ENCODE results near the gene FAM124A.

FAM124A gene

GRCh38 chr13:51193387-51193786, 28.8 kb upstream of the FAM124A start:
- no CpG with 5 or more reads among the region's 2 CpGs for WGBS (ENCODE audit: extremely low coverage, insufficient coverage, low lambda C conversion rate)
- H3K79me1 ChIP-seq (ENCODE audit: low read length), result no peaks in the 10 kb centered on the region
- H3K23ac ChIP-seq (ENCODE audit: low read length), result no peak overlapping the region
- no peak overlapping the region for H3K27ac ChIP-seq (ENCODE audit: low read depth, low read length)
- no peak overlapping the region for H2BK5ac ChIP-seq (ENCODE audit: low read length)
- peaks cover 2% of the 10 kb centered on the region for H3K27me3 ChIP-seq (ENCODE audit: insufficient read depth, low read length, poor library complexity)
- no peak overlapping the region for H2BK15ac ChIP-seq (replicated peaks; ENCODE audit: low read depth)
- no peaks in the 10 kb centered on the region for H3K79me2 ChIP-seq (ENCODE audit: control insufficient read depth, insufficient read depth, low read length)
- no peak overlapping the region for H3K56ac ChIP-seq (ENCODE audit: low read length)
- H3K4ac ChIP-seq (ENCODE audit: low read depth, low read length), result no peak overlapping the region
- no peak overlapping the region for H4K5ac ChIP-seq (ENCODE audit: low read length)
- no peak overlapping the region for H2AK5ac ChIP-seq (ENCODE audit: low read length)
- H3K36me3 ChIP-seq (ENCODE audit: control insufficient read depth, insufficient read depth, low read length), result no peaks in the 10 kb centered on the region
- H2BK120ac ChIP-seq (ENCODE audit: low read depth, low read length), result no peak overlapping the region
- no peaks in the 10 kb centered on the region for H3K4me1 ChIP-seq (ENCODE audit: control insufficient read depth, low read depth, low read length)
- no peak overlapping the region for H3K4me2 ChIP-seq (ENCODE audit: low read length)
- H3K4me3 ChIP-seq (ENCODE audit: low read length), result no peak overlapping the region
- no peak overlapping the region for H3K9ac ChIP-seq (ENCODE audit: low read length)
- no peak overlapping the region for H3K18ac ChIP-seq (ENCODE audit: low read length)
- DNase-seq, result no peak
- H4K8ac ChIP-seq (ENCODE audit: low read depth, low read length), result no peak overlapping the region

GRCh38 chr13:51194942-51195341, 27.3 kb upstream of the FAM124A start:
- H3K9ac ChIP-seq (ENCODE audit: low read length), result no peak overlapping the region

GRCh38 chr13:51201886-51202285, 20.3 kb upstream of the FAM124A start:
- Histone ChIP-seq H3K79me2 (ENCODE audit: control insufficient read depth, insufficient read depth, low read length) (no peaks in the 10 kb centered on the region), H3K36me3 (ENCODE audit: control insufficient read depth, insufficient read depth, low read length) (no peaks in the 10 kb centered on the region), H4K5ac (ENCODE audit: low read length) (no peak overlapping the region), H4K8ac (ENCODE audit: low read depth, low read length) (no peak overlapping the region), H2BK120ac (ENCODE audit: low read depth, low read length) (no peak overlapping the region), H3K4ac (ENCODE audit: low read depth, low read length) (no peak overlapping the region), H3K56ac (ENCODE audit: low read length) (no peak overlapping the region), H3K4me1 (ENCODE audit: control insufficient read depth, low read depth, low read length) (no peaks in the 10 kb centered on the region), H3K4me3 (ENCODE audit: low read length) (no peak overlapping the region), H3K18ac (ENCODE audit: low read length) (no peak overlapping the region), H3K27me3 (ENCODE audit: insufficient read depth, low read length, poor library complexity) (peaks cover under 1% of the 10 kb centered on the region), H3K9ac (ENCODE audit: low read length) (no peak overlapping the region), H3K79me1 (ENCODE audit: low read length) (no peaks in the 10 kb centered on the region), H2BK5ac (ENCODE audit: low read length) (no peak overlapping the region), H3K27ac (ENCODE audit: low read depth, low read length) (no peak overlapping the region), H3K23ac (ENCODE audit: low read length) (no peak overlapping the region), H2BK15ac (replicated peaks; ENCODE audit: low read depth) (no peak overlapping the region), H2AK5ac (ENCODE audit: low read length) (no peak overlapping the region), H3K4me2 (ENCODE audit: low read length) (no peak overlapping the region)
- WGBS (ENCODE audit: extremely low coverage, insufficient coverage, low lambda C conversion rate), result no CpG with 5 or more reads among the region's 2 CpGs
- DNase-seq, result no peak

More at GRCh38 chr13:51194942-51195341, 27.3 kb upstream of the FAM124A start:
- Histone ChIP-seq H3K4ac (ENCODE audit: low read depth, low read length) (no peak overlapping the region), H3K79me1 (ENCODE audit: low read length) (no peaks in the 10 kb centered on the region), H3K56ac (ENCODE audit: low read length) (no peak overlapping the region), H3K4me2 (ENCODE audit: low read length) (no peak overlapping the region), H3K27ac (ENCODE audit: low read depth, low read length) (no peak overlapping the region), H2BK120ac (ENCODE audit: low read depth, low read length) (no peak overlapping the region), H3K4me1 (ENCODE audit: control insufficient read depth, low read depth, low read length) (no peaks in the 10 kb centered on the region), H3K23ac (ENCODE audit: low read length) (no peak overlapping the region), H4K5ac (ENCODE audit: low read length) (no peak overlapping the region), H3K27me3 (ENCODE audit: insufficient read depth, low read length, poor library complexity) (peaks cover 2% of the 10 kb centered on the region), H3K36me3 (ENCODE audit: control insufficient read depth, insufficient read depth, low read length) (no peaks in the 10 kb centered on the region), H2BK15ac (replicated peaks; ENCODE audit: low read depth) (no peak overlapping the region), H2BK5ac (ENCODE audit: low read length) (no peak overlapping the region), H2AK5ac (ENCODE audit: low read length) (no peak overlapping the region), H3K4me3 (ENCODE audit: low read length) (no peak overlapping the region), H4K8ac (ENCODE audit: low read depth, low read length) (no peak overlapping the region), H3K79me2 (ENCODE audit: control insufficient read depth, insufficient read depth, low read length) (no peaks in the 10 kb centered on the region), H3K18ac (ENCODE audit: low read length) (no peak overlapping the region)
- no CpG with 5 or more reads among the region's 8 CpGs for WGBS (ENCODE audit: extremely low coverage, insufficient coverage, low lambda C conversion rate)
- no peak for DNase-seq

GRCh38 chr13:51202477-51203046, 19.6 kb upstream of the FAM124A start:
- H3K79me1 ChIP-seq (ENCODE audit: low read length), result no peaks in the 10 kb centered on the region
- no CpG with 5 or more reads among the region's 2 CpGs for WGBS (ENCODE audit: extremely low coverage, insufficient coverage, low lambda C conversion rate)

GRCh38 chr13:51206584-51206983, 15.6 kb upstream of the FAM124A start:
- no CpG with 5 or more reads among the region's 3 CpGs for WGBS (ENCODE audit: extremely low coverage, insufficient coverage, low lambda C conversion rate)
- H2AK5ac ChIP-seq (ENCODE audit: low read length), result no peak overlapping the region
- no peak overlapping the region for H3K18ac ChIP-seq (ENCODE audit: low read length)
- H3K79me2 ChIP-seq (ENCODE audit: control insufficient read depth, insufficient read depth, low read length), result no peaks in the 10 kb centered on the region
- H3K79me1 ChIP-seq (ENCODE audit: low read length), result no peaks in the 10 kb centered on the region
- H2BK5ac ChIP-seq (ENCODE audit: low read length), result no peak overlapping the region
- no peak overlapping the region for H3K9ac ChIP-seq (ENCODE audit: low read length)
- no peak for DNase-seq
- no peak overlapping the region for H4K8ac ChIP-seq (ENCODE audit: low read depth, low read length)
- H3K23ac ChIP-seq (ENCODE audit: low read length), result no peak overlapping the region
- no peak overlapping the region for H2BK15ac ChIP-seq (replicated peaks; ENCODE audit: low read depth)
- H3K4ac ChIP-seq (ENCODE audit: low read depth, low read length), result no peak overlapping the region
- no peaks in the 10 kb centered on the region for H3K4me1 ChIP-seq (ENCODE audit: control insufficient read depth, low read depth, low read length)
- no peak overlapping the region for H2BK120ac ChIP-seq (ENCODE audit: low read depth, low read length)
- no peaks in the 10 kb centered on the region for H3K36me3 ChIP-seq (ENCODE audit: control insufficient read depth, insufficient read depth, low read length)
- no peak overlapping the region for H3K4me3 ChIP-seq (ENCODE audit: low read length)
- H3K4me2 ChIP-seq (ENCODE audit: low read length), result no peak overlapping the region
- no peak overlapping the region for H3K27ac ChIP-seq (ENCODE audit: low read depth, low read length)
- H3K56ac ChIP-seq (ENCODE audit: low read length), result no peak overlapping the region
- H3K27me3 ChIP-seq (ENCODE audit: insufficient read depth, low read length, poor library complexity), result no peaks in the 10 kb centered on the region
- H4K5ac ChIP-seq (ENCODE audit: low read length), result no peak overlapping the region

More at GRCh38 chr13:51202477-51203046, 19.6 kb upstream of the FAM124A start:
- H2BK15ac ChIP-seq (replicated peaks; ENCODE audit: low read depth), result no peak overlapping the region
- DNase-seq, result no peak
- H2AK5ac ChIP-seq (ENCODE audit: low read length), result no peak overlapping the region
- H3K27me3 ChIP-seq (ENCODE audit: insufficient read depth, low read length, poor library complexity), result no peaks in the 10 kb centered on the region
- no peak overlapping the region for H3K27ac ChIP-seq (ENCODE audit: low read depth, low read length)
- H2BK120ac ChIP-seq (ENCODE audit: low read depth, low read length), result no peak overlapping the region
- H4K8ac ChIP-seq (ENCODE audit: low read depth, low read length), result no peak overlapping the region
- H3K79me2 ChIP-seq (ENCODE audit: control insufficient read depth, insufficient read depth, low read length), result no peaks in the 10 kb centered on the region
- H3K36me3 ChIP-seq (ENCODE audit: control insufficient read depth, insufficient read depth, low read length), result no peaks in the 10 kb centered on the region
- H3K4me2 ChIP-seq (ENCODE audit: low read length), result no peak overlapping the region
- H3K4me3 ChIP-seq (ENCODE audit: low read length), result no peak overlapping the region
- H4K5ac ChIP-seq (ENCODE audit: low read length), result no peak overlapping the region
- H3K9ac ChIP-seq (ENCODE audit: low read length), result no peak overlapping the region
- no peak overlapping the region for H3K18ac ChIP-seq (ENCODE audit: low read length)
- H2BK5ac ChIP-seq (ENCODE audit: low read length), result no peak overlapping the region
- H3K4ac ChIP-seq (ENCODE audit: low read depth, low read length), result no peak overlapping the region
- no peaks in the 10 kb centered on the region for H3K4me1 ChIP-seq (ENCODE audit: control insufficient read depth, low read depth, low read length)
- no peak overlapping the region for H3K23ac ChIP-seq (ENCODE audit: low read length)
- H3K56ac ChIP-seq (ENCODE audit: low read length), result no peak overlapping the region

- H2BK120ac ChIP-seq (ENCODE audit: low read depth, low read length), result no peak overlapping the region
- no peak overlapping the region for H4K5ac ChIP-seq (ENCODE audit: low read length)
- no peak overlapping the region for H2AK5ac ChIP-seq (ENCODE audit: low read length)
- H2BK15ac ChIP-seq (replicated peaks; ENCODE audit: low read depth), result no peak overlapping the region
- no peak overlapping the region for H3K4ac ChIP-seq (ENCODE audit: low read depth, low read length)
- no peaks in the 10 kb centered on the region for H3K27me3 ChIP-seq (ENCODE audit: insufficient read depth, low read length, poor library complexity)
- H3K56ac ChIP-seq (ENCODE audit: low read length), result no peak overlapping the region
- no peak for DNase-seq
- no peaks in the 10 kb centered on the region for H3K79me1 ChIP-seq (ENCODE audit: low read length)
- no peaks in the 10 kb centered on the region for H3K36me3 ChIP-seq (ENCODE audit: control insufficient read depth, insufficient read depth, low read length)
- no peak overlapping the region for H3K27ac ChIP-seq (ENCODE audit: low read depth, low read length)
- H3K18ac ChIP-seq (ENCODE audit: low read length), result no peak overlapping the region
- H3K79me2 ChIP-seq (ENCODE audit: control insufficient read depth, insufficient read depth, low read length), result no peaks in the 10 kb centered on the region
- no peaks in the 10 kb centered on the region for H3K4me1 ChIP-seq (ENCODE audit: control insufficient read depth, low read depth, low read length)
- H3K23ac ChIP-seq (ENCODE audit: low read length), result no peak overlapping the region
- WGBS (ENCODE audit: extremely low coverage, insufficient coverage, low lambda C conversion rate), result no CpG with 5 or more reads among the region's 2 CpGs
- no peak overlapping the region for H3K4me2 ChIP-seq (ENCODE audit: low read length)
- no peak overlapping the region for H3K9ac ChIP-seq (ENCODE audit: low read length)
- H2BK5ac ChIP-seq (ENCODE audit: low read length), result no peak overlapping the region
- H4K8ac ChIP-seq (ENCODE audit: low read depth, low read length), result no peak overlapping the region
- H3K4me3 ChIP-seq (ENCODE audit: low read length), result no peak overlapping the region
Observed at GRCh38 chr13:51207881-51208280, 14.3 kb upstream of the FAM124A start.

All from mesendoderm (in vitro differentiated cells).